ENCODE data around the gene SLC16A5.

DNA sequence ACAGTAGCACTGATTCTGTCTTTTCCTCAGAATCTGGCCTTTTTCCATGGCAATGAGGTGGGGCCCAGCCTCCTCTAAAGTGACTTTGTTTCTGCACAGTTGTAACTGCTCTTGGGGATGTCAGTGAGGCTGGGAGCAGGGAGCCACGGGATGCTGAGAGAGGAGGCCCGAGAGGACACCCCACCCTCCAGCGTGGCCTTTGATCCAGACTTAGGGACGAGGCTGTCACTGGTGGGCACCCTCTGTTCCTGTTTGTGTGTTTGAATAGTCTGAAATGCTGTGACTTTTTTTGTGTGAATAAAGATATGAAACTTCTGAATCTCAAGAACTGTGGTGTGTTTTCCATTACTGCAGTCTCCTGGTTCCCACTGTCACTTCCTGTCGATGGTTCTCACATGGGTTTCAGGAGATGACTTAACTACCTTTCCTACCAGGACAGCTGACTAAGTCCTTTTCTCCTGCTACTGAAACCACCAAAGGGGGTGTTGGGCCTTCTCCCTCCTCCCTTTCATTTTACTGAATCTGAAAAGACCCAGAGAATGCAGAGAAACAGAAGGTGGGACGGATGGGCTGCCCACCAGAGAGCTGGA, 22.1 kb upstream of the SLC16A5 start:
- TF ChIP-seq, protein P1, sequence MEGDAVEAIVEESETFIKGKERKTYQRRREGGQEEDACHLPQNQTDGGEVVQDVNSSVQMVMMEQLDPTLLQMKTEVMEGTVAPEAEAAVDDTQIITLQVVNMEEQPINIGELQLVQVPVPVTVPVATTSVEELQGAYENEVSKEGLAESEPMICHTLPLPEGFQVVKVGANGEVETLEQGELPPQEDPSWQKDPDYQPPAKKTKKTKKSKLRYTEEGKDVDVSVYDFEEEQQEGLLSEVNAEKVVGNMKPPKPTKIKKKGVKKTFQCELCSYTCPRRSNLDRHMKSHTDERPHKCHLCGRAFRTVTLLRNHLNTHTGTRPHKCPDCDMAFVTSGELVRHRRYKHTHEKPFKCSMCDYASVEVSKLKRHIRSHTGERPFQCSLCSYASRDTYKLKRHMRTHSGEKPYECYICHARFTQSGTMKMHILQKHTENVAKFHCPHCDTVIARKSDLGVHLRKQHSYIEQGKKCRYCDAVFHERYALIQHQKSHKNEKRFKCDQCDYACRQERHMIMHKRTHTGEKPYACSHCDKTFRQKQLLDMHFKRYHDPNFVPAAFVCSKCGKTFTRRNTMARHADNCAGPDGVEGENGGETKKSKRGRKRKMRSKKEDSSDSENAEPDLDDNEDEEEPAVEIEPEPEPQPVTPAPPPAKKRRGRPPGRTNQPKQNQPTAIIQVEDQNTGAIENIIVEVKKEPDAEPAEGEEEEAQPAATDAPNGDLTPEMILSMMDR (IDR thresholded peaks at IDR 0.05), result no peak
- TF ChIP-seq POLR2A (IDR thresholded peaks at IDR 0.05) (no peak), EP300 (IDR thresholded peaks at IDR 0.05) (no peak)

Measured in gastroesophageal sphincter (tissue), 3 donors.